ENCODE results near the gene RDX. TPM values are rescaled to one million over a fixed set of nuclear protein-coding genes. Genes with fewer than 3 reads are reported as not detected.

Gene RDX
- total RNA-seq, 1 experiment from 2014 or later = 196 TPM

DNA sequence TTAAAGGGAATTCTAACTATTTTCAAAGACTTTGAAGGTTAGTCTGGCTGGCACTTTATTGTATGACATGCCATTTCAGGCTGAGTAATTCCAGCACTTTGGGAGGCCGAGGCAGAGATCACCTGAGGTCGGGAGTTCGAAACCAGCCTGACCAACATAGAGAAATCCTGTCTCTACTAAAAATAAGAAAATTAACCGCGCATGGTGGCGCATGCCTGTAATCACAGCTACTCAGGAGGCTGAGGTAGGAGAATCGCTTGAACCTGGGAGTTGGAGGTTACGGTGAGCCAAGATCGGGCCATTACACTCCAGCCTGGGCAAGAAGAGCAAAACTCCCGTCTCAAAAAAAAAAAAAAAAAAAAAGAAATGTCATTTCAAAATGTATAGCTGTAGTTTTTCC lies 95.6 kb downstream of the RDX start:
- Histone ChIP-seq H3K36me3 (ENCODE audit: low read depth) (no peaks in the 10 kb centered on the region), H3K79me2 (ENCODE audit: low read depth) (no peaks in the 10 kb centered on the region; the same call in 1 of the 2 replicates), H4K20me1 (ENCODE audit: insufficient read depth) (no peaks in the 10 kb centered on the region), H3K4me2 (peak overlapping the region; percentile 43), H3K27me3 (ENCODE audit: insufficient read depth, low read depth) (no peaks in the 10 kb centered on the region), H3K4me3 (no peak overlapping the region), H2AFZ (no peak overlapping the region), H3K9me2 (ENCODE audit: insufficient read depth) (no peaks in the 10 kb centered on the region), H3K4me1 (replicated peaks; ENCODE audit: insufficient read depth) (peaks cover 53% of the 10 kb centered on the region), H3K27ac (peak overlapping the region; percentile 73), H3F3A (ENCODE audit: insufficient read depth, low read depth) (peaks cover 35% of the 10 kb centered on the region), H3K9me3 (ENCODE audit: insufficient read depth, low read depth) (no peaks in the 10 kb centered on the region)
- POLR2A ChIA-PET (ENCODE audit: unreplicated experiment) = no interaction called here
- TF ChIP-seq, protein P1, sequence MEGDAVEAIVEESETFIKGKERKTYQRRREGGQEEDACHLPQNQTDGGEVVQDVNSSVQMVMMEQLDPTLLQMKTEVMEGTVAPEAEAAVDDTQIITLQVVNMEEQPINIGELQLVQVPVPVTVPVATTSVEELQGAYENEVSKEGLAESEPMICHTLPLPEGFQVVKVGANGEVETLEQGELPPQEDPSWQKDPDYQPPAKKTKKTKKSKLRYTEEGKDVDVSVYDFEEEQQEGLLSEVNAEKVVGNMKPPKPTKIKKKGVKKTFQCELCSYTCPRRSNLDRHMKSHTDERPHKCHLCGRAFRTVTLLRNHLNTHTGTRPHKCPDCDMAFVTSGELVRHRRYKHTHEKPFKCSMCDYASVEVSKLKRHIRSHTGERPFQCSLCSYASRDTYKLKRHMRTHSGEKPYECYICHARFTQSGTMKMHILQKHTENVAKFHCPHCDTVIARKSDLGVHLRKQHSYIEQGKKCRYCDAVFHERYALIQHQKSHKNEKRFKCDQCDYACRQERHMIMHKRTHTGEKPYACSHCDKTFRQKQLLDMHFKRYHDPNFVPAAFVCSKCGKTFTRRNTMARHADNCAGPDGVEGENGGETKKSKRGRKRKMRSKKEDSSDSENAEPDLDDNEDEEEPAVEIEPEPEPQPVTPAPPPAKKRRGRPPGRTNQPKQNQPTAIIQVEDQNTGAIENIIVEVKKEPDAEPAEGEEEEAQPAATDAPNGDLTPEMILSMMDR (conservative IDR thresholded peaks at IDR 0.05) = no peak
- no peak for TF ChIP-seq EZH2 (IDR thresholded peaks at IDR 0.05; ENCODE audit: low read depth)
- CTCF ChIA-PET = interaction anchor here (0.6 to 2.0 kb wide), 7 partner anchors 93 to 317 kb away, joined by 4 to 16 read pairs (median 5); no protein-coding TSS in a partner anchor
- no peak for DNase-seq
- intact Hi-C loops (cut with micrococcal nuclease; ENCODE audit: unreplicated experiment) = loop anchor here (1.0 to 2.0 kb wide), 6 partner anchors 26 to 348 kb away; no protein-coding TSS in a partner anchor
- no TSS peak for BruUV-seq (replicated peaks)

DNA sequence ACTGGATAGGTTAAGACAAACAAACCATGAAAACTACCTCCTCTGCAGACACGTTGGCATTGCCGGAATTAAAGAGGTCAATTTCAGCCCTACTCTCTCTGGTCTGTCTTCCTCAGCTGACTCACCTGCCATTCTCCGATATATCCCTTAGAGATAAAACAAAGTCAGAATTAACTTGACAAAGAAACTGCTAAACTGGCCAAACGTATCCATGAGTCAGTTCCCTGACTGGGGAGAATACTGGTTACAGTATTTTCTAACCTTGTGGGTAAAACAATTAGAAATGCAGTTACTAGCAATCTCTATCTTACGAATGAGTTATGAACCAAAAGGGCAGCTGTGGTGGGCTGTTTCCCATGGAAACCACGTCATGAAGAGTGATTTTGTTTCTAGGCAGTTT lies 96.2 kb downstream of the RDX start:
- peak in 1 of 2 experiments; percentile 84 for DNase-seq
- POLR2A ChIA-PET (ENCODE audit: unreplicated experiment) = no interaction called here
- Histone ChIP-seq H3K9me3 (ENCODE audit: insufficient read depth, low read depth) (no peaks in the 10 kb centered on the region), H3K27me3 (ENCODE audit: insufficient read depth, low read depth) (no peaks in the 10 kb centered on the region), H3K27ac (peak overlapping the region; percentile 73), H3F3A (ENCODE audit: insufficient read depth, low read depth) (peaks cover 41% of the 10 kb centered on the region), H3K4me3 (no peak overlapping the region), H4K20me1 (ENCODE audit: insufficient read depth) (no peaks in the 10 kb centered on the region), H3K4me2 (peak overlapping the region; percentile 43), H3K36me3 (ENCODE audit: low read depth) (no peaks in the 10 kb centered on the region), H2AFZ (no peak overlapping the region), H3K4me1 (replicated peaks; ENCODE audit: insufficient read depth) (peaks cover 59% of the 10 kb centered on the region), H3K9me2 (ENCODE audit: insufficient read depth) (no peaks in the 10 kb centered on the region), H3K79me2 (ENCODE audit: low read depth) (no peaks in the 10 kb centered on the region; the same call in 1 of the 2 replicates)
- TF ChIP-seq EZH2 (IDR thresholded peaks at IDR 0.05; ENCODE audit: low read depth) = no peak
- TF ChIP-seq, protein P1 (conservative IDR thresholded peaks at IDR 0.05) = no peak
- BruUV-seq (replicated peaks) = no TSS peak
- CTCF ChIA-PET = interaction anchor here (0.6 to 2.0 kb wide), 2 partner anchors 167 to 1685 kb away, joined by 3 to 7 read pairs; no protein-coding TSS in a partner anchor
- intact Hi-C loops (cut with micrococcal nuclease; ENCODE audit: unreplicated experiment) = loop anchor here (2.0 kb wide), 3 partner anchors 25 to 347 kb away; no protein-coding TSS in a partner anchor

DNA sequence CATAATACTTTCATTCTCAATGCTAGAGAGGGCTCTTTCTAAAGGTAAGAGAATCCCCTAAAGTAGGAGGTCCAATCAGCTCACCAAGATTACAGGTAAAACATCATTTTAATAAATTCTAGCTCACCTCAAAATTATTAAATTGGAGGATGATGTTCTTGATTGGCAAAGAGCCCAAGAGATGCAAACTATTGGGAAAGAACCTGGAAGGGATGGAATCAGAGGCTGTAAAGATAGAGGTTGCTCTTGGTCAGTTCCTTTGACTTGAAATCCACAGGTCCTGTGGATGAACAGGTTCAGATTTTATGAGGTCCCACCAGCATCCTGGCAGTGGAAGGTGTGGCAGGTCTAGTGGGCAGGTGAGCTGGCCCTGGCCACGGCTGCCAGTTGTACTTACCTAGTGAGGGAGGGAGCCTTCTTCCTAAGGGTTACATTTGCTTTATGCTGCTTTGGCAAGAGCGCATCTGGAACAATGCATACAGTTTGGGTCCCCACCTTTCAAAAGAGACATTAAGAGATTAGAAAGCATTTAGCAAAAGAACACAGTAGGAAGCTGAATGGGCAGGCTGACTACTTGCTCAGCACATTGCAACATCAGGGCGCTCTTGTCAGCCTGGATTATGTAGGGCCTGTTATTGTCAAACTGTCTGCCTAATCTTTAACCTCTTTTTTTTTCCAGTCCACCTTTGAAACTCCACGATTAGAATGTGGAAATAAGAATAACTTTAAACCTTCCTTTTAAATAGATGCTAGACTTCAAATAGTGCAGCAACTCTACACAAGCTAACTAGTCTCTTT lies 97.0 kb downstream of the RDX start:
- ChIA-PET CTCF (interaction anchor here (0.7 to 1.1 kb wide), 2 partner anchors 230 to 258 kb away, joined by 3 read pairs; no protein-coding TSS in a partner anchor), POLR2A (ENCODE audit: unreplicated experiment) (no interaction called here)
- no peak overlapping the region; the same call in 1 of the 2 replicates for H2AFZ ChIP-seq
- no peaks in the 10 kb centered on the region; the same call in 1 of the 2 replicates for H3K79me2 ChIP-seq (ENCODE audit: low read depth)
- H3K27me3 ChIP-seq (ENCODE audit: insufficient read depth, low read depth) = no peaks in the 10 kb centered on the region
- TF ChIP-seq, protein P1 (conservative IDR thresholded peaks at IDR 0.05) = no peak
- no peak for TF ChIP-seq EZH2 (IDR thresholded peaks at IDR 0.05; ENCODE audit: low read depth)
- no peaks in the 10 kb centered on the region for H3K36me3 ChIP-seq (ENCODE audit: low read depth)
- peak overlapping the region; percentile 43 for H3K4me2 ChIP-seq
- peaks cover 49% of the 10 kb centered on the region for H3F3A ChIP-seq (ENCODE audit: insufficient read depth, low read depth)
- peak overlapping the region; percentile 73 for H3K27ac ChIP-seq
- no peaks in the 10 kb centered on the region for H3K9me2 ChIP-seq (ENCODE audit: insufficient read depth)
- peaks cover 67% of the 10 kb centered on the region for H3K4me1 ChIP-seq (replicated peaks; ENCODE audit: insufficient read depth)
- BruUV-seq (replicated peaks) = no TSS peak
- H4K20me1 ChIP-seq (ENCODE audit: insufficient read depth) = no peaks in the 10 kb centered on the region
- intact Hi-C loops (cut with micrococcal nuclease; ENCODE audit: unreplicated experiment) = loop anchor here (5.0 kb wide), 1 partner anchor 158 kb away; no protein-coding TSS in a partner anchor
- no peak overlapping the region for H3K4me3 ChIP-seq
- H3K9me3 ChIP-seq (ENCODE audit: insufficient read depth, low read depth) = no peaks in the 10 kb centered on the region
- peak in 1 of 2 experiments; percentile 54 for DNase-seq

All from PC-9 (cell line).